ENCODE data around the gene PAX6. TPM values are rescaled to one million over a fixed set of nuclear protein-coding genes. Genes with fewer than 3 reads are reported as not detected.

Gene PAX6
- polyA plus RNA-seq, 1 donor (not counting 4 experiments of a cell fraction or from before 2014, with no cell fraction given) = 0.12 TPM

DNA sequence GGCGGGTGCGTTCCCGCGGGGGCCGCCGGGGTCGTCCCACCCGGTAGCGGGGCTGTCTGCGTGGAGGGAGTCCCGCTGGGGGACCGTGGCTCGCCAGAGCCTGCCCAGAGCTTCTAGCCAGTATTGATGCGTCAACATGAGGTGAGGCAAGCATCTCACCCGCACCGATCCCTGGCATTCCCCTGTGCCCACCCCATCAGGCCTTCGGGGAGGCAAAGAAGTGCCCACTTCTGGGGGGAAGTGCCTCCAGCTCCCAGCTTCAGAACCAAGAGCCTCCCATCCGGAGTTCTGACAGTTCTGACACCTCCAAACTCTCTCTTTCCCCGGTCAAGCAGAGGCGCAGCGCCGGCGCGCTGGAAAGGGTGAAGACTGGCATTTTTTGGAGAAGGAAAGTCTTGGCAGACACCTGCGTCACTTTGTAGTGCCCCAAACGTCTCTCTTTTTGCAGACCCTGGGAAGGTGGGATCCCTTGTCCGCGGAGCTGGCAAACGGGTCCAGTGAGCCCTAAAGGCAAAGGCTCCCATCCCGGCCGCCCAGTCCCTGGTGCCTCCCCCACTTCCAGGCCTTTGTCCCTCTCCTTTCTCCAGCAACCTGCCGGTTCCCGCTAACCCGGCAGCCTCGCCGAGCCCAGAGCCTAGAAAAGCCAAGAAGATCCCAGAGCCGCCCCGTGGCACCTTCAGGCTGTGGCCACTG, 3.2 kb upstream of the PAX6 start:
- H2AFZ ChIP-seq (ENCODE audit: control insufficient read depth, low read length) = no peak overlapping the region
- dilution Hi-C loops (cut with MboI; ENCODE audit: extremely low pct_ligation_motif_present, low sequenced_read_pairs) = no loop called here
- H3K27ac ChIP-seq (ENCODE audit: control insufficient read depth, insufficient read depth, low read length) = no peak overlapping the region
- FAIRE-seq = no peak
- no peaks in the 10 kb centered on the region for H3K9me1 ChIP-seq (ENCODE audit: control insufficient read depth, extremely low read depth, insufficient read depth, low read length)
- H3K9me3 ChIP-seq (ENCODE audit: control insufficient read depth, low read depth, low read length) = no peaks in the 10 kb centered on the region
- H3K79me2 ChIP-seq (ENCODE audit: control insufficient read depth, insufficient read depth, low read length) = no peaks in the 10 kb centered on the region
- no peaks in the 10 kb centered on the region for H3K36me3 ChIP-seq (ENCODE audit: control insufficient read depth in 2 of 2, extremely low read depth in 1 of 2, insufficient read depth in 2 of 2, low read length in 2 of 2)
- H4K20me1 ChIP-seq (ENCODE audit: control insufficient read depth, extremely low read depth, insufficient read depth, low read length) = peaks cover 6% of the 10 kb centered on the region
- peaks cover 100% of the 10 kb centered on the region for H3K27me3 ChIP-seq (ENCODE audit: control insufficient read depth, extremely low read depth, insufficient read depth, low read length)
- TF ChIP-seq CTCF (optimal IDR thresholded peaks at IDR 0.05 in 1 of 3, IDR thresholded peaks at IDR 0.05 in 1 of 3, conservative IDR thresholded peaks at IDR 0.05 in 1 of 3; ENCODE audit: extremely low read depth in 1 of 3, insufficient read depth in 2 of 3, low read length in 3 of 3) (no peak), EZH2 (IDR thresholded peaks at IDR 0.05; ENCODE audit: low read length) (peak; percentile 72)
- peaks cover 38% of the 10 kb centered on the region for H3K4me1 ChIP-seq (ENCODE audit: control insufficient read depth, extremely low read depth, insufficient read depth, low read length)
- no peak for DNase-seq (ENCODE audit: low read depth, low spot score)
- H3K4me3 ChIP-seq (ENCODE audit: control insufficient read depth in 2 of 3, extremely low read depth in 1 of 3, insufficient read depth in 2 of 3, low read depth in 1 of 3, low read length in 3 of 3) = no peak overlapping the region
- no peak overlapping the region for H3K4me2 ChIP-seq (ENCODE audit: control insufficient read depth, extremely low read depth, insufficient read depth, low read depth, low read length)
- H3K9ac ChIP-seq (ENCODE audit: control insufficient read depth, extremely low read depth, insufficient read depth, low read length) = no peak overlapping the region

GRCh38 chr11:31813391-31814175, 2.5 kb upstream of the PAX6 start:
- H3K9me1 ChIP-seq (ENCODE audit: control insufficient read depth, extremely low read depth, insufficient read depth, low read length) = no peaks in the 10 kb centered on the region
- peaks cover 100% of the 10 kb centered on the region for H3K27me3 ChIP-seq (ENCODE audit: control insufficient read depth, extremely low read depth, insufficient read depth, low read length)

More at GRCh38 chr11:31813391-31814175, 2.5 kb upstream of the PAX6 start:
- Histone ChIP-seq H3K4me2 (ENCODE audit: control insufficient read depth, extremely low read depth, insufficient read depth, low read depth, low read length) (peak overlapping the region; percentile 45), H2AFZ (ENCODE audit: control insufficient read depth, low read length) (no peak overlapping the region), H3K36me3 (ENCODE audit: control insufficient read depth in 2 of 2, extremely low read depth in 1 of 2, insufficient read depth in 2 of 2, low read length in 2 of 2) (no peaks in the 10 kb centered on the region), H3K4me3 (ENCODE audit: control insufficient read depth in 2 of 3, extremely low read depth in 1 of 3, insufficient read depth in 2 of 3, low read depth in 1 of 3, low read length in 3 of 3) (peak overlapping the region in 2 of 3 experiments; percentile 25 to 38), H3K79me2 (ENCODE audit: control insufficient read depth, insufficient read depth, low read length) (no peaks in the 10 kb centered on the region), H3K9ac (ENCODE audit: control insufficient read depth, extremely low read depth, insufficient read depth, low read length) (no peak overlapping the region), H4K20me1 (ENCODE audit: control insufficient read depth, extremely low read depth, insufficient read depth, low read length) (peaks cover 6% of the 10 kb centered on the region), H3K27ac (ENCODE audit: control insufficient read depth, insufficient read depth, low read length) (no peak overlapping the region), H3K9me3 (ENCODE audit: control insufficient read depth, low read depth, low read length) (no peaks in the 10 kb centered on the region), H3K4me1 (ENCODE audit: control insufficient read depth, extremely low read depth, insufficient read depth, low read length) (peaks cover 38% of the 10 kb centered on the region)
- FAIRE-seq (no peak), DNase-seq (ENCODE audit: low read depth, low spot score) (no peak)
- dilution Hi-C loops (cut with MboI; ENCODE audit: extremely low pct_ligation_motif_present, low sequenced_read_pairs) = no loop called here
- TF ChIP-seq CTCF (optimal IDR thresholded peaks at IDR 0.05 in 1 of 3, IDR thresholded peaks at IDR 0.05 in 1 of 3, conservative IDR thresholded peaks at IDR 0.05 in 1 of 3; ENCODE audit: extremely low read depth in 1 of 3, insufficient read depth in 2 of 3, low read length in 3 of 3) (no peak), EZH2 (IDR thresholded peaks at IDR 0.05; ENCODE audit: low read length) (peak; percentile 46)

All from keratinocyte (primary cell).